Measurements from ENCODE around the gene PDE2A.

PDE2A gene

GRCh38 chr11:72578051-72578450 is 96.2 kb downstream of the PDE2A start (continued):
- TF ChIP-seq CSRNP3 (CRISPR knock-in tag; IDR thresholded peaks at IDR 0.05) = no peak
- TF ChIP-seq ZFP3 (CRISPR knock-in tag; IDR thresholded peaks at IDR 0.05) = no peak
- no peak for TF ChIP-seq PPARA (CRISPR knock-in tag; IDR thresholded peaks at IDR 0.05; ENCODE audit: borderline replicate concordance)
- TF ChIP-seq GLIS3 (CRISPR knock-in tag; IDR thresholded peaks at IDR 0.05) = no peak
- no peak for TF ChIP-seq ZNF8 (CRISPR knock-in tag; IDR thresholded peaks at IDR 0.05)
- no peak for TF ChIP-seq ESRRG (CRISPR knock-in tag; IDR thresholded peaks at IDR 0.05)

GRCh38 chr11:72577271-72577721 is 96.9 kb downstream of the PDE2A start:
- no peak for ATAC-seq
- TF ChIP-seq ZFP3 (CRISPR knock-in tag; IDR thresholded peaks at IDR 0.05) (no peak), RARB (CRISPR knock-in tag; IDR thresholded peaks at IDR 0.05) (no peak), CREB5 (CRISPR knock-in tag; IDR thresholded peaks at IDR 0.05; ENCODE audit: low read depth) (no peak), ZNF8 (CRISPR knock-in tag; IDR thresholded peaks at IDR 0.05) (no peak), CSRNP3 (CRISPR knock-in tag; IDR thresholded peaks at IDR 0.05) (no peak), ZC3H10 (CRISPR knock-in tag; IDR thresholded peaks at IDR 0.05) (no peak), POU6F1 (CRISPR knock-in tag; IDR thresholded peaks at IDR 0.05; ENCODE audit: borderline replicate concordance, low read depth) (no peak), TOX (CRISPR knock-in tag; IDR thresholded peaks at IDR 0.05; ENCODE audit: borderline replicate concordance) (no peak), PPARA (CRISPR knock-in tag; IDR thresholded peaks at IDR 0.05; ENCODE audit: borderline replicate concordance) (no peak), ISL1 (CRISPR knock-in tag; IDR thresholded peaks at IDR 0.05) (no peak), ZNF70 (CRISPR knock-in tag; IDR thresholded peaks at IDR 0.05) (no peak), ARNTL (CRISPR knock-in tag; IDR thresholded peaks at IDR 0.05; ENCODE audit: borderline replicate concordance, low read depth) (no peak), ZNF565 (CRISPR knock-in tag; conservative IDR thresholded peaks at IDR 0.05; ENCODE audit: low read depth) (no peak), OSR1 (CRISPR knock-in tag; IDR thresholded peaks at IDR 0.05) (no peak), ZFP30 (CRISPR knock-in tag; IDR thresholded peaks at IDR 0.05) (no peak), PATZ1 (CRISPR knock-in tag; IDR thresholded peaks at IDR 0.05; ENCODE audit: borderline replicate concordance) (no peak), GLIS3 (CRISPR knock-in tag; IDR thresholded peaks at IDR 0.05) (no peak), BACH2 (CRISPR knock-in tag; IDR thresholded peaks at IDR 0.05; ENCODE audit: borderline replicate concordance) (no peak), ESRRG (CRISPR knock-in tag; IDR thresholded peaks at IDR 0.05) (no peak)

GRCh38 chr11:72576661-72577060 is 97.6 kb downstream of the PDE2A start:
- no peak for ATAC-seq
- TF ChIP-seq PATZ1 (CRISPR knock-in tag; IDR thresholded peaks at IDR 0.05; ENCODE audit: borderline replicate concordance) = no peak
- no peak for TF ChIP-seq ZFP30 (CRISPR knock-in tag; IDR thresholded peaks at IDR 0.05)
- TF ChIP-seq RARB (CRISPR knock-in tag; IDR thresholded peaks at IDR 0.05) = no peak
- no peak for TF ChIP-seq TOX (CRISPR knock-in tag; IDR thresholded peaks at IDR 0.05; ENCODE audit: borderline replicate concordance)
- no peak for TF ChIP-seq CREB5 (CRISPR knock-in tag; IDR thresholded peaks at IDR 0.05; ENCODE audit: low read depth)
- no peak for TF ChIP-seq CSDC2 (CRISPR knock-in tag; IDR thresholded peaks at IDR 0.05)
- TF ChIP-seq ESRRG (CRISPR knock-in tag; IDR thresholded peaks at IDR 0.05) = no peak
- no peak for TF ChIP-seq BACH2 (CRISPR knock-in tag; IDR thresholded peaks at IDR 0.05; ENCODE audit: borderline replicate concordance)
- TF ChIP-seq SNAI2 (CRISPR knock-in tag; IDR thresholded peaks at IDR 0.05) = no peak
- TF ChIP-seq TCF4 (CRISPR knock-in tag; IDR thresholded peaks at IDR 0.05; ENCODE audit: borderline replicate concordance) = no peak
- TF ChIP-seq GLIS3 (CRISPR knock-in tag; IDR thresholded peaks at IDR 0.05) = no peak
- TF ChIP-seq ZFP3 (CRISPR knock-in tag; IDR thresholded peaks at IDR 0.05) = no peak
- TF ChIP-seq ZNF70 (CRISPR knock-in tag; IDR thresholded peaks at IDR 0.05) = no peak
- TF ChIP-seq ISL1 (CRISPR knock-in tag; IDR thresholded peaks at IDR 0.05) = no peak
- TF ChIP-seq ZNF8 (CRISPR knock-in tag; IDR thresholded peaks at IDR 0.05) = no peak
- no peak for TF ChIP-seq TSHZ2 (CRISPR knock-in tag; IDR thresholded peaks at IDR 0.05)

Measured in SK-N-SH treated with all-trans-retinoic acid at 6 μM for 48 hours (cell line).